ENCODE results near the gene GPC6.

The GPC6 gene

GRCh38 chr13:93603043-93603442 is 376.4 kb downstream of the GPC6 start:
- Mint-ChIP-seq H3K27ac (no peak overlapping the region), H3K9me3 (no peaks in the 10 kb centered on the region), H3K36me3 (ENCODE audit: low read depth) (no peaks in the 10 kb centered on the region), H3K4me3 (no peak overlapping the region), H3K4me1 (peaks cover 6% of the 10 kb centered on the region), H3K27me3 (ENCODE audit: low read depth) (no peaks in the 10 kb centered on the region)
- TF ChIP-seq CTCF (IDR thresholded peaks at IDR 0.05; ENCODE audit: unreplicated experiment in 3 of 3): no peak

GRCh38 chr13:93614776-93615175 is 388.2 kb downstream of the GPC6 start:
- Mint-ChIP-seq H3K4me1 (no peaks in the 10 kb centered on the region), H3K4me3 (no peak overlapping the region), H3K36me3 (ENCODE audit: low read depth) (no peaks in the 10 kb centered on the region), H3K9me3 (no peaks in the 10 kb centered on the region), H3K27me3 (ENCODE audit: low read depth) (no peaks in the 10 kb centered on the region), H3K27ac (no peak overlapping the region)
- TF ChIP-seq CTCF (IDR thresholded peaks at IDR 0.05; ENCODE audit: unreplicated experiment in 3 of 3): no peak

GRCh38 chr13:93620181-93620765 is 393.7 kb downstream of the GPC6 start:
- Mint-ChIP-seq H3K4me1 (no peaks in the 10 kb centered on the region), H3K36me3 (ENCODE audit: low read depth) (no peaks in the 10 kb centered on the region), H3K27ac (peak overlapping the region in 1 of 3 experiments; percentile 19), H3K9me3 (no peaks in the 10 kb centered on the region), H3K27me3 (ENCODE audit: low read depth) (no peaks in the 10 kb centered on the region), H3K4me3 (no peak overlapping the region)
- no peak for TF ChIP-seq CTCF (IDR thresholded peaks at IDR 0.05; ENCODE audit: unreplicated experiment in 3 of 3)

- H3K9me3 Mint-ChIP-seq: no peaks in the 10 kb centered on the region
- H3K27me3 Mint-ChIP-seq (ENCODE audit: low read depth): no peaks in the 10 kb centered on the region
- H3K4me1 Mint-ChIP-seq: no peaks in the 10 kb centered on the region
- H3K27ac Mint-ChIP-seq: peak overlapping the region in 1 of 3 experiments; percentile 19
- no peak overlapping the region for H3K4me3 Mint-ChIP-seq
- no peaks in the 10 kb centered on the region for H3K36me3 Mint-ChIP-seq (ENCODE audit: low read depth)
- no peak for TF ChIP-seq CTCF (IDR thresholded peaks at IDR 0.05; ENCODE audit: unreplicated experiment in 3 of 3)
Measured at GRCh38 chr13:93621051-93621450, 394.4 kb downstream of the GPC6 start.

- TF ChIP-seq CTCF (IDR thresholded peaks at IDR 0.05; ENCODE audit: unreplicated experiment in 3 of 3): no peak
- Mint-ChIP-seq H3K4me3 (no peak overlapping the region), H3K27ac (no peak overlapping the region), H3K4me1 (no peaks in the 10 kb centered on the region), H3K36me3 (ENCODE audit: low read depth) (no peaks in the 10 kb centered on the region), H3K27me3 (ENCODE audit: low read depth) (no peaks in the 10 kb centered on the region), H3K9me3 (no peaks in the 10 kb centered on the region)
Measured at GRCh38 chr13:93621966-93622365, 395.4 kb downstream of the GPC6 start.

- TF ChIP-seq CTCF (IDR thresholded peaks at IDR 0.05; ENCODE audit: unreplicated experiment in 3 of 3): no peak
- H3K4me1 Mint-ChIP-seq: no peaks in the 10 kb centered on the region
- H3K9me3 Mint-ChIP-seq: no peaks in the 10 kb centered on the region
- H3K27me3 Mint-ChIP-seq (ENCODE audit: low read depth): no peaks in the 10 kb centered on the region
- H3K4me3 Mint-ChIP-seq: no peak overlapping the region
- H3K27ac Mint-ChIP-seq: no peak overlapping the region
- no peaks in the 10 kb centered on the region for H3K36me3 Mint-ChIP-seq (ENCODE audit: low read depth)
Measured at GRCh38 chr13:93624311-93624777, 397.7 kb downstream of the GPC6 start.
